Esophagus muscularis mucosa (tissue), 4 donors: ENCODE results near the gene C22orf15. TPM values are rescaled to one million over a fixed set of nuclear protein-coding genes. Genes with fewer than 3 reads are reported as not detected.

Experiments
- DNase-seq: peaks from one replicate; pipeline ENCODE4 v3.0.0-alpha.2; 2017; ENCODE audit errors: extremely low spot score
- H3K27ac ChIP-seq, 4 donors: fragments of 200-600 bp; sonication (generic); replicated peaks in 1 of 4; 1 replicate in 3 of 4; 2 replicates in 1 of 4; pipeline ENCODE4 v1.5.1; 2016 to 2019; ENCODE audit warnings: mild to moderate bottlenecking in 1 of 4
- H3K27me3 ChIP-seq, 4 donors: fragments of 200-600 bp; sonication (generic); one replicate each; pipeline versions ENCODE4 v1.5.1 to v1.6.0; 2016 to 2019
- H3K36me3 ChIP-seq, 4 donors: fragments of 200-600 bp; sonication (generic); one replicate each; pipeline ENCODE4 v1.5.1; 2016 to 2019
- H3K4me1 ChIP-seq, 4 donors: fragments of 200-600 bp; sonication (generic); one replicate each; pipeline ENCODE4 v1.5.1; 2016 to 2019
- H3K4me3 ChIP-seq, 4 donors: fragments of 200-600 bp; sonication (generic); 1 replicate in 2 of 4; 2 replicates in 2 of 4; pipeline ENCODE4 v1.5.1; 2016 to 2019; ENCODE audit warnings: mild to moderate bottlenecking in 4 of 4, moderate library complexity in 1 of 4
- H3K9me3 ChIP-seq, 4 donors: fragments of 200-600 bp; sonication (generic); 1 replicate in 3 of 4; 2 replicates in 1 of 4; pipeline ENCODE4 v1.5.1; 2016 to 2019
- EP300 ChIP-seq: sonication (generic); formaldehyde crosslinking; IDR thresholded peaks from one replicate; pipeline ENCODE4 v1.6.1; 2017; ENCODE audit warnings: antibody characterized with exemption
- POLR2A ChIP-seq: fragments of 450-650 bp; IDR thresholded peaks from one replicate; pipeline ENCODE4 v1.6.1; 2017; ENCODE audit warnings: antibody characterized with exemption, moderate library complexity, mild to moderate bottlenecking, low read depth
- POLR2AphosphoS5 ChIP-seq, 2 donors: sonication (generic); formaldehyde crosslinking; IDR thresholded peaks; one replicate each; pipeline ENCODE4 v1.6.1; 2017; ENCODE audit warnings: antibody characterized with exemption in 2 of 2
- WGBS: methylation state at CpG from one replicate; pipeline ENCODE4 v1.1.5; 2018; 5-methylcytosine and 5-hydroxymethylcytosine counted together
- intact Hi-C: fragments of 100-400 bp; cut with DNase I; formaldehyde crosslinking; loops from one replicate; pipeline ENCODE4 v1.15.1; 2023
- total RNA-seq, 4 donors: library from RNA; depleted of rRNA; stranded (reverse); fragments of >200 nt; gene quantifications; one replicate each; pipeline versions ENCODE4 v1.1.0 to v1.2.1, GENCODE V29; 2016
- TF ChIP-seq, protein P1 (sequence below), 3 experiments: fragments of 200-600 bp in 2 of 3; fragments of 450-650 bp in 1 of 3; sonication (generic) in 2 of 3; IDR thresholded peaks; one replicate each; pipeline ENCODE4 v1.5.1; 2017 to 2019; ENCODE audit warnings: antibody characterized with exemption in 3 of 3, mild to moderate bottlenecking in 2 of 3, moderate library complexity in 1 of 3

Gene C22orf15
- total RNA-seq, 4 donors from 2014 or later = 0.58 TPM; not detected in 3

DNA sequence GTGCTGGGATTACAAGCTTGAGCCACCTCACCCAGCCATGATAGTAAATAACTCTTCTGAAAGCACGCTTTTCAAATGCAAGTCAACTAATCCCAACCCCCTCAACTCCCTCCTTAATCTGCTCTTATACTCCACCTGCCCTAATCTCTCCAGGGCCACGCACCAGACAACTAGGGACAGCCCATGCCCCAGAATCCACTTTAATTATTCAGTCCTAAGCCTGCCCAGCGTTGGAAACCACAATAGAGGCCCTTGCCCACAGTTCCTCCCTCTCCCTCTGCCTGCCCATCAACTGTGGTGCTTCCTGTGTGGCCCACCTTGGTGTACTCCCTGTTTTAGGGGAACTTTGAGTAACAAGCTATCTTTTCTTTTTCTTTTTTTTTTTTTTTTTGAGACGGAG, 5.9 kb upstream of the C22orf15 start:
- WGBS = 69% methylated on average over 4 of the region's 4 CpGs
- no peak for TF ChIP-seq EP300
- no peak for TF ChIP-seq POLR2AphosphoS5 (IDR thresholded peaks at IDR 0.05)
- TF ChIP-seq, protein P1, sequence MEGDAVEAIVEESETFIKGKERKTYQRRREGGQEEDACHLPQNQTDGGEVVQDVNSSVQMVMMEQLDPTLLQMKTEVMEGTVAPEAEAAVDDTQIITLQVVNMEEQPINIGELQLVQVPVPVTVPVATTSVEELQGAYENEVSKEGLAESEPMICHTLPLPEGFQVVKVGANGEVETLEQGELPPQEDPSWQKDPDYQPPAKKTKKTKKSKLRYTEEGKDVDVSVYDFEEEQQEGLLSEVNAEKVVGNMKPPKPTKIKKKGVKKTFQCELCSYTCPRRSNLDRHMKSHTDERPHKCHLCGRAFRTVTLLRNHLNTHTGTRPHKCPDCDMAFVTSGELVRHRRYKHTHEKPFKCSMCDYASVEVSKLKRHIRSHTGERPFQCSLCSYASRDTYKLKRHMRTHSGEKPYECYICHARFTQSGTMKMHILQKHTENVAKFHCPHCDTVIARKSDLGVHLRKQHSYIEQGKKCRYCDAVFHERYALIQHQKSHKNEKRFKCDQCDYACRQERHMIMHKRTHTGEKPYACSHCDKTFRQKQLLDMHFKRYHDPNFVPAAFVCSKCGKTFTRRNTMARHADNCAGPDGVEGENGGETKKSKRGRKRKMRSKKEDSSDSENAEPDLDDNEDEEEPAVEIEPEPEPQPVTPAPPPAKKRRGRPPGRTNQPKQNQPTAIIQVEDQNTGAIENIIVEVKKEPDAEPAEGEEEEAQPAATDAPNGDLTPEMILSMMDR (IDR thresholded peaks at IDR 0.05) = no peak
- no peak for TF ChIP-seq POLR2A

GRCh38 chr22:23759566-23759965, 3.2 kb upstream of the C22orf15 start:
- Histone ChIP-seq H3K27ac (no peak overlapping the region), H3K27me3 (no peaks in the 10 kb centered on the region), H3K36me3 (peaks cover 0 to 4% (median 0%) of the 10 kb centered on the region in 4 donors), H3K4me3 (no peak overlapping the region), H3K9me3 (no peaks in the 10 kb centered on the region), H3K4me1 (peaks cover 15 to 22% (median 21%) of the 10 kb centered on the region in 4 donors)
- no peak for TF ChIP-seq POLR2A
- no peak for TF ChIP-seq POLR2AphosphoS5 (IDR thresholded peaks at IDR 0.05)
- TF ChIP-seq, protein P1 (IDR thresholded peaks at IDR 0.05) = no peak
- no peak for TF ChIP-seq EP300
- 78% methylated on average over 4 of the region's 4 CpGs for WGBS
- intact Hi-C loops = no loop called here
- no peak for DNase-seq

More for the DNA sequence above, 5.9 kb upstream of the C22orf15 start:
- Histone ChIP-seq H3K36me3 (no peaks in the 10 kb centered on the region), H3K9me3 (no peaks in the 10 kb centered on the region), H3K27me3 (no peaks in the 10 kb centered on the region), H3K4me3 (no peak overlapping the region), H3K27ac (no peak overlapping the region), H3K4me1 (peaks cover 0 to 4% (median 4%) of the 10 kb centered on the region in 4 donors)
- intact Hi-C loops = no loop called here
- no peak for DNase-seq

GRCh38 chr22:23760056-23760455, 2.7 kb upstream of the C22orf15 start:
- 96% methylated on average over 6 of the region's 6 CpGs for WGBS
- intact Hi-C loops = loop anchor here (10.0 kb wide), 1 partner anchor 215 kb away; no protein-coding TSS in a partner anchor
- H3K9me3 ChIP-seq = no peaks in the 10 kb centered on the region
- no peak for TF ChIP-seq POLR2AphosphoS5 (IDR thresholded peaks at IDR 0.05)
- TF ChIP-seq, protein P1 (IDR thresholded peaks at IDR 0.05) = no peak
- TF ChIP-seq EP300 = no peak
- no peak for TF ChIP-seq POLR2A
- peaks cover 0 to 9% (median 2%) of the 10 kb centered on the region in 4 donors for H3K36me3 ChIP-seq
- peaks cover 20 to 27% (median 26%) of the 10 kb centered on the region in 4 donors for H3K4me1 ChIP-seq
- H3K27me3 ChIP-seq = no peaks in the 10 kb centered on the region
- H3K4me3 ChIP-seq = no peak overlapping the region
- DNase-seq = no peak
- no peak overlapping the region for H3K27ac ChIP-seq

DNA sequence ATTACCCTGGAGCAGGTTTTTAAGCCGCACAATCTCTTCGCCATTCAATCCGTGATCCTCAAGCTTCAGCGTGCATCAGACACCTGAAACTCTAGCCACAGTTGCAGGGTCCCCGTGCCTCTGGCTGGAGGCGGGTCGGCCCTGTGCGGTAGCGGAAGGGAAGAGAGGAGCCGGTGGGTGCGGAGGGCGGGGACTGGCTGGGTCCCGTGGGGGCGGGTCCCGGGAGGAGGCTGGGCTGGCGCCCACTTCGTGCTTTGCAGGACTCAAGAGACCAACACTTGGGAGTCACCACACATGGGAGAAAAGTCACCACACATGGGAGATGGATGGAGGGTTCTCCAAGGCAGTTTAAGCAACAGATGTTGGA, 772 bp downstream of the C22orf15 start:
- H3K4me1 ChIP-seq = peaks cover 37 to 61% (median 60%) of the 10 kb centered on the region in 4 donors
- peak overlapping the region; percentile 28 to 38 (median 34) for H3K4me3 ChIP-seq
- DNase-seq = no peak
- 34% methylated on average over 16 of the region's 17 CpGs for WGBS
- peak overlapping the region in 2 of 4 donors; percentile 19 to 50 for H3K27ac ChIP-seq
- H3K27me3 ChIP-seq = no peaks in the 10 kb centered on the region
- peaks cover 0 to 21% (median 2%) of the 10 kb centered on the region in 4 donors for H3K36me3 ChIP-seq
- intact Hi-C loops = loop anchor here (10.0 kb wide), 1 partner anchor 219 kb away; no protein-coding TSS in a partner anchor
- TF ChIP-seq POLR2A = no peak
- TF ChIP-seq, protein P1 (IDR thresholded peaks at IDR 0.05) = no peak
- no peak for TF ChIP-seq POLR2AphosphoS5 (IDR thresholded peaks at IDR 0.05)
- no peak for TF ChIP-seq EP300
- H3K9me3 ChIP-seq = no peaks in the 10 kb centered on the region

GRCh38 chr22:23763954-23764353, 1.2 kb downstream of the C22orf15 start:
- H3K36me3 ChIP-seq = peaks cover 0 to 21% (median 2%) of the 10 kb centered on the region in 4 donors
- no peak for DNase-seq
- TF ChIP-seq POLR2AphosphoS5 (IDR thresholded peaks at IDR 0.05) = no peak
- no peak for TF ChIP-seq POLR2A
- TF ChIP-seq, protein P1 (IDR thresholded peaks at IDR 0.05) = no peak
- no peak for TF ChIP-seq EP300
- no peak overlapping the region for H3K27ac ChIP-seq
- no peaks in the 10 kb centered on the region for H3K9me3 ChIP-seq
- peak overlapping the region in 2 of 4 donors; percentile 28 to 36 for H3K4me3 ChIP-seq
- no peaks in the 10 kb centered on the region for H3K27me3 ChIP-seq
- intact Hi-C loops = loop anchor here (10.0 kb wide), 1 partner anchor 219 kb away; no protein-coding TSS in a partner anchor
- peaks cover 41 to 65% (median 64%) of the 10 kb centered on the region in 4 donors for H3K4me1 ChIP-seq
- WGBS = 39% methylated on average over 5 of the region's 7 CpGs
